GM19099 (cell line): ENCODE results near the gene ITGB1.
A peak's percentile ranks its signal among the peaks of the same experiment; 100 is the strongest.

ENCODE experiments used
- POLR2A ChIP-seq: IDR thresholded peaks from 3 replicates; pipeline ENCODE4 v1.6.1; 2011; ENCODE audit warnings: low read depth; ENCODE audit not compliant: insufficient read length; ENCODE audit errors: extremely low read depth

The ITGB1 gene

DNA sequence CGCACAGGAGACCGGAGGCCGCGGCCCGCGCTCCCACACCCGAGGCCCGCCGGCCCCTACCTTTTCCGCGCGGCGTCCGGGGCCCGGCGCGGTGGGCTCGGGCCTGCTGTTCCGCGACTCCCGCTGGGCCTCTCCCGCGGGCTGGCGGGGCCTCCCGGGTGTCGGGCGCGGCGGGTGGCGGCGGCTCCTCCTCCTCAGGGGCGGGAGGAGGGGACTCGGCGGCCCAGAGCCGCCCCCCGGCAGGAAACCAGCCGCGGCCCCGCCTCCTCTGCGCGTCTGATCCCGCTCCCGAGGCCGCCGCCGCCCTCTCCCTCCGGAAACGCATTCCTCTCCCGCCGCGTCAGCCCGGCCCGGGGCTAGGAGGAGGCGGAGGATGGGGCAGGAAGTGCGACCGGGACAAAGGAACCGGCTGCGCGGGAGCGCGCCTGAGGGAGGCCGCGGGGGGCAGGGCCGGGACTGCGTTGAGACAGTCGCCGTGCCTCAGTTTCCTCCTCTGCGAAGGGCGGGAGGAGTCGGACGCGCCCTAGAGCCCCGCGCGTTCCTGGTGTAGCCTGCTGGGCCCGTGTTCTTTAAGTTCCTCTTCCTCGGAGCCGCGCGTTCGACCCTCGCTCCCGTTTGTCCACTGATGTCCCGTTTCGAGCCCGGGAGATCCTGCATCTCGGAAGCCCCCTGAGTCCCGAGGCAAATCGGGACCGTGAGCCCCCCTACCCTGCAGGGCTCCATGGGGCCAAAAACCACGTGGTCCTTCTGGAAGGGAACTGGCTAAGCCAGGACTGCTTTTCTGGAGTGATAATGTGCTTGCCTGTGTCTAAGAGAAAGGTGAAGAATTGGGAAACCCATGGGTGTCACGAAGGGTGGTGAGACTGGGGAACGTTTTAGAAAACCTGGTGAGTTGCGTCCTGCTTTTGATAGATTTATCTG lies at the start of gene ITGB1:
TSS of gene ITGB1 (minus strand) at position 146 of the 921 bp plus-strand sequence. CDS start 22,672 bp downstream, outside the sequence.
- TF ChIP-seq POLR2A: peak; percentile 72

- no peak for TF ChIP-seq POLR2A
These were observed 48.4 kb upstream of the ITGB1 start for GRCh38 chr10:33006342-33006887.

GRCh38 chr10:33005322-33006301 lies 47.6 kb upstream of the ITGB1 start:
- TF ChIP-seq POLR2A: no peak

GRCh38 chr10:33001908-33002492 lies 44.0 kb upstream of the ITGB1 start:
- no peak for TF ChIP-seq POLR2A

GRCh38 chr10:32995751-32996150 lies 37.7 kb upstream of the ITGB1 start:
- TF ChIP-seq POLR2A: no peak

GRCh38 chr10:32995066-32995622 lies 37.1 kb upstream of the ITGB1 start:
- no peak for TF ChIP-seq POLR2A

DNA sequence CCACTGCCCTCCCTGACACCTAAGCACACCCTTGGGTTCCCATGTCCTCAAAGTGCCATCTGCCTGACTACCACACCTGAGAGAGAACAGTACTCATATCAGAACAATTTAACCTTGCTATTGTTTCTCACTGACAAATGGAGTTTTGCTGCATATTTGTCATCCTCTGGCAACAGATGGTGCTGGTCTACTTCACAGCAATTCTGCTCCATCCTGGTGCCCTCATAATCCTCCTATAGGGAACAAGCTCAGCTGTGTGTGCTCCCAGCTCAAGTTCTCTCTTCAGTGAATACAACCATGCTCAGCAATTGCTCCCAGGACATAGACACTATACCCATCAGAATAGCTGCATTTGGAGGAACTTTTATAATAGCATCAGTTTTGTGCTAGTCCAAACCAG lies 32.8 kb upstream of the ITGB1 start:
- no peak for TF ChIP-seq POLR2A

DNA sequence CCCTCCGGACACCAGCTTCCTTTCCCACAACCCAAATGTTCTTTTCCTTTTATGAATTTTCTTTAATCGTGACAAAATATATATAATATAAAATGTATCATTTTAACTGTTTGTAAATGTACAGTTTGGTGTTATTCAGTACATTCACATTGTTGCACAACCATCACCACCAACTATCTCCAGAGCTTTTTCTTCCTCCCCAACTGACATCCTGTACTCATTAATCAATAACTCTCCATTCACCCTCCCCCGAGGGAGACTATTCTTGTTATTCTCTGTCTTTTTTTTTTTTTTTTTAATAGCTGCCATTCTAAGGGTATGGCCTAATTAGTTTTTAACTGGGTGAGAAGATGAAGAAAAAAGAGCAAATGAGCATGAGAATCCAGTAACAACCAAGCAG lies 30.6 kb upstream of the ITGB1 start:
- no peak for TF ChIP-seq POLR2A

DNA sequence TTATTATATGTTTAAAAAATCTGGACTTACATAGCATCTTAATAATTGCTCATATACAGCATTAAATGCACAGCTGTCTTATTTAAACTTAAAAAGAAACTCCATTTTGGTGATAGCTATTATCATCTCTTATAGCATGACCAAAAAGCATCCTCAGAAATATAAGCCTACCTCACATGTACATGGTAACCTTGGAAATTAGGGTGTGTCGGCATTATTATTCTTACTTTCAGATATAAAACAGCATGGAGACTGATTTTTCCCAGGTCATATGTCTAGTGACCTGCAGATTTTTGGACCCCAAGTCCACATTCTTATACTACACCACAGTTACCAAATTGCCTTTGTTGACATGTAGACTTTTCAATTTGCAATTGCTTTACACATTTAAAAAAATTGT lies 29.1 kb upstream of the ITGB1 start:
- TF ChIP-seq POLR2A: no peak

- no peak for TF ChIP-seq POLR2A
These were observed 27.8 kb upstream of the ITGB1 start for GRCh38 chr10:32985775-32986350.

GRCh38 chr10:32985341-32985764 lies 27.3 kb upstream of the ITGB1 start:
- no peak for TF ChIP-seq POLR2A

DNA sequence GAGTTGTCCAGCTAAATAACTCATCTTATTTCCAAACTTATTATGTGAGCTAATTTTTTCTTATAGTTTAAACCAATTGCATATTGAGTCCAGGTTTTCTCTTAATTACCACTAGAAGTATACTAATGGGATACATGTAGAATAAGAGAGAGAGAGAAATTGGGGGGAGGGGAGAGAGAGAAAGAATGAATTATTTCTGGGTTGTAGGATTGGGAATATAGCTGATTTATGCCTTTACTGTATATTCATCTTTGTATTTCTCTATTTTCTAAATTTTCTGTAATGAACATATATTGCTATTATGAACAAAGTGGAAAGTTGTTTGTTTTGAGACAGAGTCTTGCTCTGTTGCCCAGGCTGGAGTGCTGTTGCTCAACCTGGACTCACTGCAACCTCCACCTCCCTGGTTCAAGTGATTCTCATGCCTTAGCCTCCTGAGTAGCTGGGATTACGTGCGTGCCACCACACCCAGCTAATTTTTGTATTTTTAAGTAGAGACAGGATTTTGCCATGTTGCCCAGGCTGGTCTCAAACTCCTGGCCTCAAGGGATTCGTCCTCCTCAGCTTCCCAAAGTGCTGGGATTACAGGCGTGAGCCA lies 26.1 kb upstream of the ITGB1 start:
- TF ChIP-seq POLR2A: no peak
